ENCODE results near the gene RFESD.

RFESD gene

DNA sequence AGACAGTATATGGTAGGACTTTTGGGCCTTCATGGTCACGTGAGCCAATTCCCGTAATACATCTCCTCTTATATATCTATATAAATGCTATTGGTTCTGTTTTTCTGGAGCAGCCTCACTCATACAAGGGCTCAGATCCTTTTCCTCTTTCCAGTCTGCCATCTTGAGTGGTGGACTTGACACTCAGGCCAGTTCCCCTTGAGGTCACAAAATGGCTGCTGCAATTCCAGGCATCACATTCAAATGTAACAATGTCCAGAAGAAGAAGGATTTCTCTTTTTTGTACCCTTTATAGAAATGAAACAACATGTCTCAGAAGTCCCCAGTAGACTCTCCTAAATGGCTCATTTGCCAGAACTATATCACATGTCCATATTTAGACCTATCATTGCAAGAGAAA is 22.2 kb upstream of the RFESD start:
- H3K4me3 ChIP-seq (ENCODE audit: low read depth, low read length): no peak overlapping the region
- ChIA-PET CTCF (no interaction called here), POLR2A (no interaction called here)
- TF ChIP-seq, protein P1, sequence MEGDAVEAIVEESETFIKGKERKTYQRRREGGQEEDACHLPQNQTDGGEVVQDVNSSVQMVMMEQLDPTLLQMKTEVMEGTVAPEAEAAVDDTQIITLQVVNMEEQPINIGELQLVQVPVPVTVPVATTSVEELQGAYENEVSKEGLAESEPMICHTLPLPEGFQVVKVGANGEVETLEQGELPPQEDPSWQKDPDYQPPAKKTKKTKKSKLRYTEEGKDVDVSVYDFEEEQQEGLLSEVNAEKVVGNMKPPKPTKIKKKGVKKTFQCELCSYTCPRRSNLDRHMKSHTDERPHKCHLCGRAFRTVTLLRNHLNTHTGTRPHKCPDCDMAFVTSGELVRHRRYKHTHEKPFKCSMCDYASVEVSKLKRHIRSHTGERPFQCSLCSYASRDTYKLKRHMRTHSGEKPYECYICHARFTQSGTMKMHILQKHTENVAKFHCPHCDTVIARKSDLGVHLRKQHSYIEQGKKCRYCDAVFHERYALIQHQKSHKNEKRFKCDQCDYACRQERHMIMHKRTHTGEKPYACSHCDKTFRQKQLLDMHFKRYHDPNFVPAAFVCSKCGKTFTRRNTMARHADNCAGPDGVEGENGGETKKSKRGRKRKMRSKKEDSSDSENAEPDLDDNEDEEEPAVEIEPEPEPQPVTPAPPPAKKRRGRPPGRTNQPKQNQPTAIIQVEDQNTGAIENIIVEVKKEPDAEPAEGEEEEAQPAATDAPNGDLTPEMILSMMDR (IDR thresholded peaks at IDR 0.05; ENCODE audit: insufficient read depth, low read length, missing control alignments): no peak
- no peak for DNase-seq (ENCODE audit: low read depth, low spot score)

DNA sequence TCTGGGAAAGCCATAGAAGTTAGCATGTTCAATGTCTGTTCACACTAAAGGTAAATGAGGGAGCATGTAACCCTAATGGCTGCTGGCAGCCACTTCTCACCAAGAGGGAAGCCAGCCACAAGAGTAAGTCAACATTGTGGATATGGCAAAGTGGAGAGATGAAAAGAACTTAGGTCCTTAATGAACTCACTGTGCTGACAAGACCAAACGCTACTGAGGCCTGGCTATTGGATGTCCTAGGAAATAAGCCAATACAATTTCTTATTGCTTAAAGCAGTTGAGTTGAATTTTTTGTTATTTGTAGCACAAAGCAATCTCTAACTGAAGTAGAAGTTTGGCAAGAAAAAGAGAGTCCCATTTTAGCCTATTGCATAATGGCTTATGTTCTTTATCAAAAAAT is 19.9 kb upstream of the RFESD start:
- ChIA-PET CTCF (interaction anchor here (1.4 kb wide), 1 partner anchor 221 kb away, joined by 3 read pairs; no protein-coding TSS in a partner anchor), POLR2A (no interaction called here)
- DNase-seq (ENCODE audit: low read depth, low spot score): no peak

DNA sequence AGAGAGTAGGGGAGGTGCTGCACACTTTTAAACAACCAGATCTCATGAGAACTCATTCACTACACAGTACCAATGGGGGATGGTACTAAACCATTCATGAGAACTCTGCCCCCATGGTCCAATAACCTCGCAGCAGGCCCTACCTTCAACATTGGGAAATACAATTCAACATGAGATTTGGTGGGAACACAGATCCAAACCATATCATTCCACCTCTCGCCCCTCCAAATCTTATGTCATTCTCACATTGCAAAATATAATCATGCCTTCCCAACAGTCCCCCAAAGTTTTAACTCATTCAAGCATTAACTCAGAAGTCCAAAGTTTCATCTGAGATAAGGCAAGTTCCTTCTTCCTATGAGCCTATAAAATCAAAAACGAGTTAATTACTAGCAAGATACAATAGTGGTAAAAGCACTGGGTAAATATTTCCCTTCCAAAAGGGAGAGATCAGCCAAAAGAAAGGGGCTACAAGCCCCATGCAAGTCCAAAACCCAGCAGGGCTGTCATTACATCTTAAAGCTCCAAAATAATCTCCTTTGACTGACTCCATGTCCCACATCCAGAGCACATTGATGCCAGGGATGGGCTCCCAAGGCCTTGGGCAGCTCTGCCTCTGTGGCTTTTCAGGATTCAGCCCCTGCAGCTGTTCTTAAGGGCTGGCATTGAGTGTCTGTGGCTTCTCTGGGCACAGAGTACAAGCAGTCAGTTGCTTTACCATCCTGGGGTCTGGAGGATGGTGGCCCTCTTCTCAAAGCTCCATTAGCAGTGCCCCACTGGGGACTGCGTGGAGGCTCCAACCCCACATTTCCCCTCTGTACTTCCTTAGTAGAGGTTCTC is 18.4 kb upstream of the RFESD start:
- TF ChIP-seq, protein P1 (IDR thresholded peaks at IDR 0.05; ENCODE audit: insufficient read depth, low read length, missing control alignments): no peak
- CTCF ChIA-PET: interaction anchor here (1.4 kb wide), 1 partner anchor 219 kb away, joined by 3 read pairs; no protein-coding TSS in a partner anchor
- H3K4me3 ChIP-seq (ENCODE audit: low read depth, low read length): no peak overlapping the region
- no peak for DNase-seq (ENCODE audit: low read depth, low spot score)
- POLR2A ChIA-PET: no interaction called here

More for the DNA sequence above, 19.9 kb upstream of the RFESD start:
- H3K4me3 ChIP-seq (ENCODE audit: low read depth, low read length): no peak overlapping the region
- TF ChIP-seq, protein P1 (IDR thresholded peaks at IDR 0.05; ENCODE audit: insufficient read depth, low read length, missing control alignments): no peak

DNA sequence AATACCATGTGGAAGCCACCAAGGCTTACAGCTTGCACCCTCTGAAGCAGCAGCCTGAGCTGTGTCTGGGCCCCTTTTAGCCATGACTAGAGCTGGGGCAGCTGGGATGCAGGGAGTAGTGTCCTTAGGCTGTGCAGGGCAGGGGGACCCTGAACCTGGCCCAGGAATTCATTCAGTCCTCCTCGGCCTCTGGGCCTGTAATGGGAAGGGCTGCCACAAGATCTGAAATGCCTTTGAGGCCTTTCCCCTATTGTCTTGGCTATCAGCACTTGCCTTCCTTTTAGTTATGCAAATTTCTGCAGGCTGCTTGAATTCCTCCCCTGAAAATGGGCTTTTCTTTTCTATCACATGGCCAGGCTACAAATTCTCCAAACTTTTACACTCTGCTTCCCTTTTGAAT is 17.6 kb upstream of the RFESD start:
- POLR2A ChIA-PET: no interaction called here
- DNase-seq (ENCODE audit: low read depth, low spot score): no peak
- H3K4me3 ChIP-seq (ENCODE audit: low read depth, low read length): no peak overlapping the region
- CTCF ChIA-PET: no interaction called here
- TF ChIP-seq, protein P1 (IDR thresholded peaks at IDR 0.05; ENCODE audit: insufficient read depth, low read length, missing control alignments): no peak

DNA sequence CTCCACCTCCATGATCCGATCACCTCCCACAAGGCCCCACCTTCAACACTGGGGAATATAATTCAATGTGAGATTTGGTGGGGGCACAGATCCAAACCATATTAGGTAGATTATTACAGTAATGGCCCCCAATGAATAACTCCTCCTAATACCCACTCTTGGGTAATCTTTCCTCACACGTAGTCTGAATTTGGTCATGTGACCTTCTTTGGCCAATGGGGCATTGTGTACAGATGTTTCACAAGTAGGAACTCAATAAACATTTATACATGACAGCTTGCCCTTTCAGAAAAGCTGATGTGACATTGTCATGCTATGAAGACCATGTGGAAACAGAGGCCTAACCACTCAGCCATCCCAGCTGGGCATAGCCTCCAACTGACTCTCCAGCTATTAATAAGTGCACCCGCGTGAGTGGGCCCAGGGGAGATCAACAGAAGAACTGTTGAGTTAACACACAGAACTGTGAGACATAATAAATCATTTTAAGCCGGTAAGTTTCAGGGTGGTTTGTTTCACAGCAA is 16.1 kb upstream of the RFESD start:
- no peak for DNase-seq (ENCODE audit: low read depth, low spot score)
- no peak overlapping the region for H3K4me3 ChIP-seq (ENCODE audit: low read depth, low read length)
- TF ChIP-seq, protein P1 (IDR thresholded peaks at IDR 0.05; ENCODE audit: insufficient read depth, low read length, missing control alignments): no peak
- ChIA-PET POLR2A (no interaction called here), CTCF (interaction anchor here (0.9 to 2.4 kb wide), 8 partner anchors 8 to 219 kb away, joined by 3 to 18 read pairs (median 5); partner anchors contain the start of gene RFESD)

DNA sequence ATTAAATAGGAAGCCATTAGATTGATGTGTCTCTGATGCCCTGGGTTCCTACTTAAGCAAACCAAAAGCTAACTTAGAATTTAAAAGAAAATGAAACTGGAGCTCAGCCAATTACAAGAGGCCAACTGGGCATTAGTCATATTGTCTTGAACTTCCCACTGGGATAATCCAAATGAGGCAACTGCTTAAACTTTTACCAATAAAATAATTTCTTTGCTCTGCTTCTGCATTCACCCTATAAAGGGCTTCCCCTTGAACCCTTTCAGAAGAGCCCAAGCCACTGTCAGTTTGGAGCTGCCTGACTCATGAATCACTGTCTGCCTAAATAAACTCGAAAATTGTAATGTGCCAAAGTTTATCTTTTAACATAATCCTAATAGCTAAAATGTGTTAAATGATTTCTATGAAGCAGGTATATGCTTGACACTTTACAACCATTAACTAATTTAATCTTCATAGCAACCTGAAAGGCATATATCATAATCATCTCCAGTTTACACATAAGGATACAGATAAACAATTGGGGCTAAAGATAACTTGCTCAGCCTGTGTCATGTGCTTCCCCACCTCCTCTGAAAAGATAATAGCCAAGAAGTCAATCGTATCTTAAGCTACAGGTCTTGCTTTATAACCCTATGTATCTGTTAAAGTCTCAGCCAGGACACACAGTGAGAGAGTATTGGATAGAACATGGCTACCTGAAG is 15.2 kb upstream of the RFESD start:
- H3K4me3 ChIP-seq (ENCODE audit: low read depth, low read length): no peak overlapping the region
- CTCF ChIA-PET: interaction anchor here (0.9 to 2.4 kb wide), 9 partner anchors 9 to 219 kb away, joined by 3 to 18 read pairs (median 4); partner anchors contain the start of gene RFESD
- TF ChIP-seq, protein P1 (IDR thresholded peaks at IDR 0.05; ENCODE audit: insufficient read depth, low read length, missing control alignments): no peak
- POLR2A ChIA-PET: interaction anchor here (0.6 to 1.2 kb wide), 2 partner anchors 16 to 221 kb away, joined by 3 read pairs; no protein-coding TSS in a partner anchor
- DNase-seq (ENCODE audit: low read depth, low spot score): peak; percentile 62
